NCI-H82 treated with DMSO at 0.1 percent for 48 hours (cell line): ENCODE results near the gene BICRA.
"Not testable (repeated sequence)": the region's sequence is repeated elsewhere in the genome, so short reads cannot be mapped to it uniquely, and the experiment has no call there.

Experiments
- DNase-seq: peaks from one replicate; lab custom pipeline; 2025; ENCODE audit not compliant: unreplicated experiment; lab: John Stamatoyannopoulos, UW

BICRA gene

DNA sequence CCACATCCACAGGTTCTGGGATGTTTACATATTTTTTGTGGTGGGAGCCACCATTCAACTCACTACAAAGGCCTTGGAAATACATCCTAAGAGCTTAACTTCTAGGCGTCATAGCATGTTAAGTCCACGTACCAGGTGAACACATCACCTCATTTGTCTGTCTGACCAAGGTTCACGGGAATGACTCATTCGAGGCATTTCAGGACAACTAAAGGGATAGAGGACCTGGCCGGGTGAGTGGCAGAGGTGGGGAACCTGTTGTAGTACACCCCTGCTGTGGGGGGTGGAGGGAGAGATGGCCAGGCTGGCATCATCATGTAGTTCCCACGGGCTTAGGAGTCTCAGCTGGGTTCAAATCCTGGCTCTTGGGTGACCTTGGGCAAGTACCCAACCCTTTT, 51.5 kb downstream of the BICRA start:
- no peak for DNase-seq

GRCh38 chr19:47661161-47661560, 52.2 kb downstream of the BICRA start:
- no peak for DNase-seq

DNA sequence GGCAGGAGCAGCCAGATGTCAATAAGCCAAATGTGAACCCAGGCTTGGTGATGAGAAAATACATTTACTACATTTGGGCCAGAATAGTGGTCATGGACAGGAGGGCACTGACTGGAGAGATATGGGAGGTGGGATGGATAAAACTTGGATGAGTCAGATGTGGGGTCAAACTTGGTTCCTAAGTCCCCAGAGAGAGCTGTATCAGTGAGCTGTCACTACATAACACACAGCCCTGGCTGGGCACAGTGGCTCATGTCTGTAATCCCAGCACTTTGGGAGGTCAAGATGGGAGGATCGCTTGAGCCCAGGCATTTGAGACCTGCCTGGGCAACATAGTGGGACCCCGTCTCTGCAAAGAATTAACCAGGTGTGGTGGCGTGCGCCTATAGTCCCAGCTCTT, 52.7 kb downstream of the BICRA start:
- DNase-seq: no peak

DNA sequence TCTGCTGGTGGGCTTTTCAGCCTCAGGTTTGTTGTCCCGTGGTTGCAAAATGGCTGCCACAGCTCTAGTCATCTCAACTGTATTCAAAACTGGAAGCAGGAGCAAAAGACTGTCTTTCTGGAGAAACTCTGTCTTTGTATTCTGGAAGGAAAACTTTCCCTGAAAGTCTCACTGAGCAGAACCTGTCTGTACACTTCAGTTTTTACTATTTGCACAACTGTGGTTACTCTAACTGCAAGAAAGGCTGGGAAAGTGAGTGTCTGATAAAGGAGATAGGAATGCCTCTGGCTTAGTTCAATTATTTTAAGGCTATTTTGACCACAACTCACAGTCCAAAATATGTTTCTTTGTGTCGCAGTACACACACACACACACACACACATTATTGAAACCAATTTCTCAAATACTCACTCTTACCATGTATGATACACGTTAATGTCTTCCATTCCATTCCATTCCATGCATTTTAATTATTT, 54.5 kb downstream of the BICRA start:
- DNase-seq: no peak

DNA sequence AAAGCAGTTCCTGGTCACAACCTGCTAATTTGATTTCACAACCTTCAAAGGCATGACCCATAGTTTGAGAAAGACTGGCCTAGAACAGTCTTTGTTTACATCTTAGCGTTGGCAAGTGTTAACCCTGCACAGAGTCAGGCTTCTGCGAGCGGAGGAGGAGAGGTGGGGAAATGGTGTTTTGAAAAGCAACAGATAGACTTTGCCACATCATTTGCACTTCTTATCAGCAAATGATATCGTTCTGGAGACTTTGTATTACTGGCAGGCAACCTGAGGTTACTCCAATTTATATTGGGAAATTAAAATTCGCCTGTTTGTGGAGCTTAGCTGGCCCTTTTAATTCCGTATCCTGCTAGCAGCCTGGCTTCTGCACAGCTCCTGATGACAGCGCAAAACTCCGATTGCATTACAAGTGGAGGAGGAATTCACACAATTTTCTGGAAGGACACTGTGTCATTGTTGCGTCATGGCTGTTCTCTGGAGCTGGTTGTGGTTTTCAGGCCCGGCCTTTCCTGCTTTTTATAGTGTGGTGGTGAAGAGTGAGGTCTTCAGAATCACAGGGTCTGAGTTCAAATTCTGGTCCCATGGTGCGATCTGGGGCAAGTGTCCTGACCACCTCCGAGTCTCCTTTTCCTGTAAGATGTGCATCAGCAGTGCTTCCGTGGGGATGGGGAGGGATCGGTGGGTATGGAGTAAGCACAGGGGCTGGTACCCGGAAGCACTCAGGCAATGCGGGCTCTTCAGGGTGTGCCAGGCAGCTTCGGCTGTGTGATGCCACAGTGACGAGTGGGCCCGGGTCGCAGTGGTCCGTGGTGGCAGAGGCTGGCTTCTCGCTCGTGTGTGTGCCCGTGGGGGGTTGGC, 55.2 kb downstream of the BICRA start:
- DNase-seq: no peak

DNA sequence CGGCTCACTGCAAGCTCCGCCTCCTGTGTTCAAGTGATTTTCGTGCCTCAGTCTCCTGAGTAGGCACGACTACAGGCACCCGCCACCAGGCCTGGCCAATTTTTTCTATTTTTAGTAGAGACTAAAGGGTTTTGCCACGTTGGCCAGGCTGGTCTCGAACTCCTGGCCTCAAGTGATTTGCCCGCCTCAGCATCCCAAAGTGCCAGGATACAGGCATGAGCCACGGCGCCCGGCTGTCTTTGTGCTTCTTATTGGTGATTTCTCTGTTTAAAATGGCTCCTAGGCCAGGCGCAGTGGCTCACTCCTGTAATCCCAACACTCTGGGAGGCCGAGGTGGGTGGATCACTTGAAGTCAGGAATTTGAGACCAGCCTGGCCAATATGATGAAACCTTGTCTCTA, 59.6 kb downstream of the BICRA start:
- not testable (repeated sequence) for DNase-seq

GRCh38 chr19:47670736-47671135, 61.8 kb downstream of the BICRA start:
- no peak for DNase-seq

DNA sequence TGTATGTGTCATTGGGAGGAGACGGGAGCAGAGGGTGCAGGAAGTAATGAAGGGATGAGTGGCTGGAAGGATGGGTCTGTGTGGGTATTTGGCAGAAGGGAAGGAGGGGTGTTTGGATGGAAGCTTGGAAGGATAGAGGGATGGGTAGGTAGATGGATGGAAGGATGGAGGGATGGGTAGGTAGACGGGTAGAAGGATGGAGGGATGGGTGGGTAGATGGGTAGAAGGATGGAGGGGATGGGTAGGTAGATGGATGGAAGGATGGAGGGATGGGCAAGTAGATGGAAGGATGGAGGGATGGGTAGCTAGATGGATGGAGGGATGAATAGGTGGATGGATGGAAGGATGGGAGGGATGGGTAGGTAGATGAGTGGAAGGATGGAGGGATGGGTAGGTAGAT, 62.6 kb downstream of the BICRA start:
- DNase-seq: no peak

DNA sequence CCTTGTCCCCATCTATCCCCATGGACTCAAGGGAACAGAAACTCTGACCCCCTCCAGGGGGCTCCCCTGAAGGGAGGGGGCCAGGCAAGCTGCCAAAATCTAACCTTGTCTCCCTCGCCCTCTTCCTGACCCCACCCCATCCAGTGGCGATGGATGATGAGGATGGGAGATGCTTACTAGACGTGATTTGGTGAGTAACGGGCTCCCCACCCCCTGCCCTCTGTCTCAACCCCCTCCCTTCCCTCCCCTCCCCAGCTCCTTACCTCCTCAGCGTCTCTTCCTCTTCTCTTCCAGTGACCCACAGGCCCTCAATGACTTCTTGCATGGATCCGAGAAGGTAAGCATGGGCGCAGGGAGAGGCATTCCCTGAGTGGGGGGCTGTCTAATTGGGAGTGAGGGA, 64.5 kb downstream of the BICRA start:
- no peak for DNase-seq

GRCh38 chr19:47674548-47674947, 65.6 kb downstream of the BICRA start:
- no peak for DNase-seq

DNA sequence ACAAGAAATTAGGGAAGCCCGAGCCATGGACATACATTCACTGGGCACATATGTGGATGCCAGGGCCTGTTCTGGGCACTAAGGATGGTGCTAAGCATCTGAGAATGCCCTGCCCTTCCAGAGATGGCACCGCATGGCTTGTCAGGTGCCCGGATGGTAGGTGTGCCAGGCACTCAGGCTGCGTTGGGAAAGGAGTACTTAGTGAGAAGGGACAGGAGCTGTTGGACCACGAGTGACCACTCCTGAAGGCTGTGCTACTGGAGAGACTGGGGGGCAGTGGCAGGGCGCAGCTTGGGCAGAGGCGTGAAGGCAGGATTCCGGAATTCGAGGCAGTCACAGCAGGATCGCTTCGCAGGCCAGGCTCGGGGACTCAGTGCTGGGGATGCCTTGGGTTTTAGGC, 66.3 kb downstream of the BICRA start:
- no peak for DNase-seq

GRCh38 chr19:47675859-47676258, 66.9 kb downstream of the BICRA start:
- DNase-seq: no peak

DNA sequence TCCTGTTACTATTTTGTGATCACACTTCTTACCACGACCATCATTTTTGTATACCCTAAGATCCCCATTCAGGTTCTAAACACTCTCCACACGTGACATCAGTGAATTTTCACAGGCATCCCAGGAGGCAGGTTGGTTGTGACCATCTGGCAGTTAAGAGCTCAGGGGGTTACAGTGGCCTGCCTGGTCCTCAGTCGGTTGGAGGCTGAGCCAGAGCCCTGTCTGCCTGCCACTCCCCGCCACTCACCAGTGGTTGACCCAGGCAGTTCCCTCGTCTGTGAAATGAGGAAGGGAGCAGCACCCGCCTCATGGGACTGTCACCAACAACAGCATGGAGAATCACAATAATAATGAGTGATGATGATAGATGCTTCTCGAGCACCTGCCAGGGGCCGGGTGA, 67.9 kb downstream of the BICRA start:
- DNase-seq: no peak

- no peak for DNase-seq
Observed at GRCh38 chr19:47679251-47679900, 70.4 kb downstream of the BICRA start.

GRCh38 chr19:47679922-47680857, 71.3 kb downstream of the BICRA start:
- DNase-seq: no peak

GRCh38 chr19:47680858-47681332, 72.0 kb downstream of the BICRA start:
- no peak for DNase-seq

DNA sequence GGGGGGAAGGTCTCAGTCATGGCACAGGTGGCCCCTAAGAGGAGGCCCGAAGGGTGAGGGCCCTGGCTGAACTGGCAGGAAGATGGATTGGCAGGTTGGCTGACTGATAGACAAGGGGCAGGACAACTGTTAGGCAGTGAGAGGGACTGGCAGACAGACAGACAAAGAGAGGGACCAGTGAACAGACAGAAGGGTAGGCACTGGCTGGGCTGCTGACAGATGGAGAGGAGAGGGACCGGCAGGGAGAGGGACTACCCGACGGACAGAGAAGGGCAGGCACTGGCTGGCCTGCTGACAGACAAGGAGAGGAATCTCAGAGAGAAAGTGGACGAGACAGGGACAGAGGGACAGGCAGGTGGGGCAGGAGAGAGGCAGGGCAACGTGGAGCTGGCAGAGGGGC, 72.5 kb downstream of the BICRA start:
- DNase-seq: no peak

DNA sequence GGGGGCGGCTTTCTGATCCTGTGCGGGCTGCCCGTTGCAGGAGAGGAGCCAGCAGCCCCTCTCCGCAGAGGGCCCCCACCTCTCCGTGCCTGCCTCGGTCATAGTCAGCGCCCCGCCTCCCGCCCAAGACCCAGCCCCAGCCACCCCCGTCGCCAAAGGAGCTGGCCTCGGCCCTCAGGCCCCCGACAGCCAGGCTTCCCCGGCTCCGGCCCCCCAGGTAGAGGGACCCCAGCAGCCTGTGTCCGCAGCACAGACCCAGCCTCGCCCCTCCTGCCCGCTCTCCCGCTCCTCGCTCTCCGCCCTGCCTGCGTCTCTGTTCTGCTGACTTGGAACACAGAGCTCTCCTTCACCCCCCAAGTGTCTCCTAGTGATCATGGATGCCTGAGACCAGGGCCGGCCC, 73.0 kb downstream of the BICRA start:
- no peak for DNase-seq

- DNase-seq: no peak
Observed at GRCh38 chr19:47682939-47683338, 74.0 kb downstream of the BICRA start.

DNA sequence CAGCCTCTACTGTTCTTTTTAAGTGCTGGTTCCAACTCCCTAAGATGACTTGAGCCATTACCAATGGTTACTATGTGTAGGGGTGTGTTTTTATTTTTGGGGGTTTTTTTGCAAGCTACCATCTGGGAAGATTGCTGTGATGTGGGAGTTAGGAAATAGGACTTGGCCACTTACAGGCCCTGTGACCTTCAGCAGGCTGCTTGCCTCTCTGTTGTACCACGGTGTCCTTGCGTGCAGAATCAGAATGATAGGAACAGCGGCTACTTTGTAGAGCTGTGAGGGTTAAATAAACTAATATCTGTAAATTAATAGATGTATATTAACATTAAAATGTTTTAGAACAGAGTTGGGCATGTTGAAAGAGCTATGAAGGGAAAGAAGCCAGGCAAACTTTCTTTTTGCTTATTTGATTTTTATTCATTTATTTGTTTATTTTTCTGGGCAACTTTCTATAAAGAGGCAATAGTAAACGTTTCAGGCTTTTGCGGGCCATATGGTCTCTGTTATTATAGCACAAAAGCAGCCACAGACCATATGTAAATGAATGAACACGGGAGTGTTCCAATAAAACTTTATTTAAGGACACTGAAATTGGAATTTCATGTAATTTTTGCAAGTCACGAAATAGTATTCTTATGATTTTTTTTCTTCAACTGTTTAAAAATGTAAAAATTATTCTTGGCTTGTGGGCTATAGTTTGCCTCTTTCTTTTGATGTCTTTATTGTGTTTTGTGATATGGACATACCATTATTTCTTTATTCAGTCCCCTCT, 77.9 kb downstream of the BICRA start:
- DNase-seq: no peak

DNA sequence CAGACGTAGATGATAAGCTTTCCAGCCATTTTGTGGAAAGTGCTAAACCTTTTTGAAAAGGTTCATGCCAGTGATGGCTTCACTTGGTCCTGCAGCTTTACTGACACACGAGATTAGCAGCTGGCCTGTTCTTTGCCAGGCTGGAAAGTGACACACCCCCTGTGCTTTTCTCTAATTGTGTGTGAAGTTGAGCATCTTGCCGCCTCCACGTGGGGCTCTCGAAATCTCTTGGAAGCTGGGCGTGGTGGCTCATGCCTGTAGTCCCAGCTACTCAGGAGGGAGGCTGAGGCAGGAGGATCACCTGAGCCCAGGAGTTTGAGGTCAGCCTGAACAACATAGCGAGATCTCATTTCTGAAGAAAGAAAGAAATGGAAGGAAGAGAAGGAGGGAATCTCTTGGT, 79.0 kb downstream of the BICRA start:
- no peak for DNase-seq
